HG02678 (cell line): Measurements from ENCODE around the gene FAM227A.
"Not testable (repeated sequence)": the region's sequence is repeated elsewhere in the genome, so short reads cannot be mapped to it uniquely, and the experiment has no call there.

Experiments
- ATAC-seq: cut with Tn5 transposase; IDR thresholded peaks from one replicate; pipeline ENCODE4 v1.9.1; 2021; ENCODE audit warnings: mild to moderate bottlenecking, moderate library complexity; ENCODE audit not compliant: unreplicated experiment

Gene FAM227A

DNA sequence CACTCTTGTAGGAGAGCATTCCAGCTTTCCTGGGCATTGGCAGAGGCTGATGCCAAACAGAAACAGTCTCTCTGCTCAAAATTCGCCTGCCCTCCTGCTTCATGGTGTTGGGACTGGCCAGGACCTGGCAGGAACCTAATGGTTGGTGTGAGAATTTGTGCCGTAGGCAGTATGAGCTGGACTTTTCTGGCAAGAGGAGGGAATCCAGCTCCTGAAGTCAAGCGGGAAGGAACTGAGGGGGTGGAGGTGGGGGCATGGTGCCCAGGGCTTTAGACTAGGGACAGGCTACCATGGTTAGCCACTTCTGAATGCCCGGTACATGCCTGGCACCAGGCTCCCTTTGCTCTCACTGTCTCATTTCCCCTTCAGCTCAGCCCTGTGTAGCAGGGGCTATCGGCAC is 18.7 kb upstream of the FAM227A start:
- no peak for ATAC-seq

DNA sequence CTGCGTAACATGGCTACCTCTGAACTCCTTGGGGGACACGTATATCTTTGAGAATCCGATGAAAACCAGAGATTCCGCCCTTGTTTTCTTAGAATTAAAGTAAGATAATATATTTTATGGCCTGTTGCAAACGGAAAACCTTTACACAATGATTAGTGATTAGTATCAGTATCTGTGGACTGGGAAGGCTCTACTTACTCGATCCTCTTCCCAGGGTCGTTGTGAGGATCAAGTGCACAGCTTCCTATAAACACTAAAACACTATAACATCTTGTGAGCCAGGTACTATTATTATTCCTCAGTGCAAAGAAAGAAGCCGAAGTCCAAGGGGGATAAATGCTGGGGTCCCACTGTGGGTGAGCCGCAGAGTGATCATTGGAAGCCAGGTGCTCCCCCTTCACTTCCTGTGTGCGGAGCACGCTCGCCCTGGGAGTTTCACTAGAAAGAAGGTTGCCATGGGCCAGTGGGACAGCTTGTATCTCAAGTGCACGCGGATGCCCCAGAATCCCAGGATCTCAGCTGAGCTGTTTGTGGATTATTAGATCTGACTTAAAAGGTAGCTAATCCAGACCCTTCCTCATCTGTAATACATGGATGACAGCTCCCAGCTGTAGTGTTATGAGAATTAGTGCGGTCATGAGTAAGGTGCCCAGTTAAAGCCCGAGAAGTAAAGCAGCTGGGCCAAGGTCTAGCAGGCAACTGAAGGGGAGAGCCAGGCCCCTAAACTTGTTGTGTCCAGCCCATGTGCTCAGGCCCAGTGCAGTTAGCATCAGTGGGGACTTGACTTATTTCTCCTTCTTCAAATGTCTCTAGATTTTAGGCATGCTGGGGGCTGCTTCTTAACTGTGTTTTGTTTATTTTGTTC is 1.1 kb upstream of the FAM227A start:
- ATAC-seq: peak; percentile 48

DNA sequence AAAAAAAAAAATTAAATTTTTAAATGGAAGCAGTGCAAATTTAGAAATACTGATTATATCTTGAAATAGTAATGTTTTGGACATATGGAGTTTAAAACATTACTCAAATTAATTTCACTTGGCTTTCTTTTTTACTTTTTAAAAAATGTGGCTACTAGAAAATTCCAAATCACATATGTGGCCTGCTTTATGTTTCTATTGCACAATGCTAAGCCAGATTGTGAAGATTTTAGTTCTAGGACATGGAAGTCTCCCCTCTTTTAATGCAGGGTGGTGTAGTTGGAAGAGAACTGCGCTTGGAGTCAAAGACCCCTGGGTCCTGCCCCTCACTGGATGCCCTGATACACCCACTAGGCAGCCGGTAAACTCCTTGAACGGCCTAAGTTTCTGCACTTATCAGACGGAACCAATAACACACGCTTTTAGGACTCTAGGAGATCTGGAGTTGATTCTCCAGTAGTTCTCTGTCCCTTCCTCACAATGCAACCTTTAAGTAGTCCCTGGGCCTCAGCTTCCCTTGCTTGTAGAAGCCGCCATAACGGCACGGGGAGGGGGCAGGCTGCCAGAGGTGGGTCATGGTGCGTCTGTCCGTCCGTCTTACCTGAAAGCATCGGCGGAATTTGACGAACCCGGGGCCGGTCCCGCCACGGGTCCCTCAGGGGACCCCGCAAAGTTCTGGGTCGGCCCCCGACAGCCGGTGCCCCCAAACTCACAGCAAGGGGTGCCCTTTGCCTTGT is 505 bp downstream of the FAM227A start:
- no peak for ATAC-seq

DNA sequence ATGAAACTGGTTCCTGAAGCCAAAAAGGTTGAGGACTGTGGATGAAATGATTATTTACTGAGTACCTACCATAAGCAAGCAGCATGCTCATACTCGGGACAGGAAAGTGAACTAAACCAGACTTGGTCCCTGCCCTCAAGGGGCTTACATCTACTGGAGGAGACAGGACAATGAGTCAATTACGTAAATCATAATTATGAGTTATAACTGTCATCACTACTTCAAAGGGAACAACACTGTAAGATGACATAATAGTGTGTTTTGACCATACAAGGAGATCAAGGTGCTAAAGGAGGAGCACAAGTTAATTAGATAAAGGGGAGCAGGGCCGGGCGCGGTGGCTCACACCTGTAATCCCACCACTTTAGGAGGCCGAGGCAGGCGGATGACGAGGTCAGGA is 2.5 kb downstream of the FAM227A start:
- no peak for ATAC-seq

DNA sequence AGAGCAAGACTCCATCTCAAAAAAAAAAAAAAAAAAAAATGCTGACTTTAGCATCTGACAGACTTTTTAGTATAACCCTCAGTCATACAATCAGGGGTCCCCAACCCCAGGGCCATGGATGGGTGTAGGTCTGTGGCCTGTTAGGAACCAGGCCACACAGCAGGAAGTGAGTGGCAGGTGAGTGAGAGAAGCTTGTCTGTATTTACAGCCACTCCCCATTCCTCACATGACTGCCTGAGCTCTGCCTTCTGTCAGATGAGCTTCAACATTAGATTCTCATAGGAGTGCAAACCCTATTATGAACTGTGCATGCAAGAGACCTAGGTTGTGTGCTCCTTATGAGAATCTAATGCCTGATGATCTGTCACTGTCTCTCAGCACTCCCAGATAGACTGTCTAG is 3.3 kb downstream of the FAM227A start:
- no peak for ATAC-seq

DNA sequence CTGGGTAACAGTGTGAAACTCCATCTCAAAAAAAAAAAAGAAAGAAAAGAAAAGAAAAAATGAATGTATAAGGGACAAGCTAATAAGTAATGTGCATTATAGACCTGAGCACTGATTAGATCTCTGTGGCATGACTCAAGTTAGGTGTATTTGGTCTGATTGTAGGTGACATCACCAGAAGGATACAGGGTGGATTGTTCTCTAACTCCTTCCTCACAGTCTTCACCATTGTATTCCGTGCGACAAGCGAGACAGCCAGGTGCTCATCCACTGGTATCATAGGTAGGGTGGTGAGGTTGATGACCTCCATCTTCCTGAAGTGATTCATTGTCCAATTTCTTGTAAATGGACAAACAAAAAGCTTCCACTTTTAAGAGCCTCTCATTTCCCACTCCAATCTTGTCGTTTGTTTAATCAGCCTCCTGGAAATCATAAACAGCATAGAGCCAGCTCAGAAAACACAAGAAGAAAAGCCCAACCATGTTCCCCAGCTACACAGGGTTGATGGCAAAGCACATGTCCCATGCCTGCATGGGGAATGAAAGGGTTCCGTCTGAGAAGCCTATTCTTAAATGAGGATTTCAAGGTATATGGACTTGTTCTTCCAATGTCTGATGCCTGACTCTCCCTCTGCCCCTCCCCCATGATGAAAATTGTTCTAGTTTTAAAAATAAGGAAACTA is 6.2 kb downstream of the FAM227A start:
- no peak for ATAC-seq

DNA sequence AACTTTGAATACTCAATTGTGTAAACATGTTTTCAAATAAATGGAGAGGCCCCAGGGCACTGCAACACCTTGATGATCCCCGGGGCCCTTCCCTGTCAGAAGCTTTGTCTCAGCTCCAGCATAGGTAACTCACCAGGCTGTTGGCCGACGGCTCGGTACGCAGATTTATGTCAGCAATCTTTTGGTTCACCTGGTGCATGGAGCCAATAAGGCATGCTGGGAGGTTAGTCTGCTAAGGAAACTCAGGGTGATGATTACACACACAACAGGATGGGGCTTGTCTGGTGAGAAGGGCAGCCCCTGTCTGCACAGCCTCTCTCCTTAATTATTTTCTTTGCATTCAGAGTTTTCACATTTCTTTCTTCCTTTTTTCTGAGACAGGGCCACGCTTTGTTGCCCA is 10.8 kb downstream of the FAM227A start:
- ATAC-seq: no peak

DNA sequence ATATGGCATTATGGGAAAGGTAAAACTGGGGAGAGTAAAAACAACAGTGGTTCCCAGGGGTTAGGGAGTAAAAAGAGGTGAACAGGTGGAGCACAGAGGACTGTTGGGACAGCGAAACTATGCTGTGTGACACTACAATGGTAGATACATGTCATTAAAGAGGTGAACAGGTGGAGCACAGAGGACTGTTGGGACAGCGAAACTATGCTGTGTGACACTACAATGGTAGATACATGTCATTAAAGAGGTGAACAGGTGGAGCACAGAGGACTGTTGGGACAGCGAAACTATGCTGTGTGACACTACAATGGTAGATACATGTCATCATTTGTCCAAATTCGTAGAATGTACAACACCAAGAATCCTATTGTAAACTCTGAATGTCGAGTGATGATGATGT is 11.9 kb downstream of the FAM227A start:
- ATAC-seq: not testable (repeated sequence)

DNA sequence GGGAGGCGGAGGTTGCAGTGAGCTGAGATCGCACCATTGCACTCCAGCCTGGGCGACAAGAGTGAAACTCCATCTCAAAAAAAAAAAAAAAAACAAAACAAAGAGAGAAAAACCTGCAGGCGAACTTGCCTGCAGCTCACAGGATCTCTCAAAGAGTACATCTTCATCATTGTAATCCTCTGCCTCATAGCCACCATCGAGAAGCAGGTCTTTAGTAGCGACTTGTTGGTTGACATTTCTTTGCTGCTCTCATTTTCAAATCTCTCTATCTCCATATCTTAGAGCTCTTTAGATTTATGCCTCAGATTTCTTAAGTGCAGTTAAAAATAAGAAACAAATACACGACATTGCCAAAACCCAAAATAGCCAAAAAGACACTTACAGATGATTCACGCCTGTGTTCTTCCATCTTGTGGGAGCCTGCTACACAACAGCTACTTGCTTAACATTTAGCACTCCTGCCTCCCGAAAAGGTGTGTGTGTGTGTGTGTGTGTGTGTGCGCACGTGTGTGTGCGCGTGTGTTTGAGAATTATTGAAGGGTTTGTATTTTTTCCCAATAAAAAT is 14.6 kb downstream of the FAM227A start:
- ATAC-seq: no peak

DNA sequence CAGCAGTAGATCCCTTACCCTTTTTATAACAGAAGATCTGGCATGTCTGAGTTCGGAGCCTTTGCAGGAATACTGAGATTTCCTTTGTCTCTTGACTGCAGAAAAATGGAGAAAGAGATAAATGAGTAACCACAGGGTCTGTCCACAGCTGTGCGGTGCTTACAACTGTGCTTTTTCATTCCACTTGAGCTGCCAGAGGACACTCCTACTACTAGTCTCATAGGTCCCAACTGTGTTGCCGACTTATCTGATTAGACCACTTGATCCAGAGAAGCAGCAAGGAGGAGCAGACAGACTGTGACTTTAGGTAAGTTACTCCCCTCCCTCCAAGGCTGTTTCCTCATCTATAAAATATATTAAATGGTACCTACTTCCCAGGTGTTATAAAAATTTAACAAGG is 17.5 kb downstream of the FAM227A start:
- no peak for ATAC-seq

DNA sequence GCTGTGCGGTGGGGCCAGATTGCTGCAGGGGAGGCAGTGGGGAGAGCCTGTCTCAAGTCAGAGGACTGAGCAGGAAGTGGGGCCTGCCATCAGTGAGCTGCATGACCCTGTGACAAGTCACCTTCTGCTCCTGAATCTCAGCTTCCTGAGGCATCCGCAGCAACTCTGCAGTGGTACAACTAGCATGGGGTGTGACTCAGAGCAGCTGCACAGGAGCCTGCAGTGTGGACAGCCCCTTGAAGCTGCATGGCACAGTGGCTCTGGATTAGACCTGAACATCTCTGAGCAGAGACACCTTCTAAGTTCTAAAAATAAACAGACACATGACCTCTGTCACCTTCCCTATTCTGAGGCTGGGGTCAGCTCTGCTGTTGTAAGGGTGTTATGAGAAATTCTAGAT is 18.0 kb downstream of the FAM227A start:
- no peak for ATAC-seq

DNA sequence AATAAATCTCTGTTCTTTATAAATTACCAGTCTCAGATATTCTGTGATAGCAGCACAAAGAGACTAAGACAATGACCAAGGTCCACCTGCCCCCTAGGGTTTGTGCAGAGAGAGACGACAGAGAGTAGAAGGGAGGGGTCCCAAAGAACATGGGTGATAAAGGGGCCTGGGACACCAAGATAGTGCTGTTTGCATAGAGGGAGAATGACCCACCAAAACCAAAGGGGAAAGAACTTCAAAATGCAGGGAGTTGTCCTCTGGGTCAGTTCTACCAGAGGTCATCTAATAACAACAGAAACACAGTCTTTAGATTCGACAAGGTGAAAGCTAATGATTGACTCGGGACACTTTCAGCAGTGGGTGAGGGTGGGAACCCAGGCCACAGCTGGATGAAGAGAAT is 23.7 kb downstream of the FAM227A start:
- no peak for ATAC-seq

DNA sequence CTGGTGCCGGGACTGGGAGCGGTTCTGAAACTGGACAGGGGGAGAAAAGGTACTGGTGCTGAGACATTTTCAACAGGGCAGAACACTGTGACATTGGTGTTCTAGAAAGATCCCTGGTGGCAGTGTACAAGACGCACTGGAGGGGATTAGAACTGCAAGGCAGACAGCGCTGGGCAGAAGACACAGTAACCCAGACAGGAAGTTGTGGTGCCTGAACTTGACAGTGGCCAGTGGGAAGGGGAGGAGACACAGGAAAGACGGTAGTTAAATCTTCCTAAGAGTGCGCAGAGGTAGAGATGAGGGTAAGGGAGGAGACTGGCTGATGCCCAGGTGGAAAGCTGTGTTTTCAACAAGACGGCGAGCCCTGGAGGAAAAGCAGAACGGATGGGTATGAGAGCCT is 24.5 kb downstream of the FAM227A start:
- no peak for ATAC-seq

DNA sequence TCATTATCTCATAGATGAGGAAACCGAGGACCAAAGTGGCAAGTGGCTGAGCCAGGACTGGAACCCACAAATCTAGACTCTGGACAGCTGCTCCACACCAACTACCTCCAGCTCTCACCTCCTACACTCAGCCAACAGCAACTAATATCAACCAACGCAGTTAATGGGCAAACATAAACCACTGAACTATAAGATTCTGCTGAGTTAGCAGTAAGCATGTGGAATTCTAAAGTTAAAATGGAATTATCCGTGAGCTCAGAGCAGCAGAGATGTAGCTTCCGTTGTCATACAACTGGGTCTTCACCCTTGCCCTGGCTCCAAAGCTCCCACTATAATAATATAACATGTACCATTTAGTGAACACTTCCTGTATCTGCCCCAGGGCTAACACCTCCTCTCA is 27.1 kb downstream of the FAM227A start:
- ATAC-seq: no peak

DNA sequence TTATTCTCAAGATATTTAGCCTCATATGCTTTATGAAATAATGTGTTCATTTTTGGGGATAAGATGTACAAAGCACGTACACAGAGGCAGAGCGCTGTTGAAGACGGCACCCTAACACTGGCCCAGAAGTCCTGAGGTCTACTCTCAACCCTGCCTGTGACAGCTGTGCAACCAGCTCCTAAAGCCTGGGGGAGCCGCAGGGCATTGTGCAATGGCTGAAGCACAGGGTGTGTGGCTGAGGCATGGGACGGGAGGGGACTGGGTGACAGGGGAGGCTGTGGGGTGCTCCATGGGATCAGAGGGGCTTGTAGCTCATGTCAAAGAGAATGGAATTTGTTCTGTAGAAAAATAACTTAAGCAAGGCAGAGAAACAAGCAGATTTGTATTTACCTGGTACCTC is 27.7 kb downstream of the FAM227A start:
- ATAC-seq: no peak

DNA sequence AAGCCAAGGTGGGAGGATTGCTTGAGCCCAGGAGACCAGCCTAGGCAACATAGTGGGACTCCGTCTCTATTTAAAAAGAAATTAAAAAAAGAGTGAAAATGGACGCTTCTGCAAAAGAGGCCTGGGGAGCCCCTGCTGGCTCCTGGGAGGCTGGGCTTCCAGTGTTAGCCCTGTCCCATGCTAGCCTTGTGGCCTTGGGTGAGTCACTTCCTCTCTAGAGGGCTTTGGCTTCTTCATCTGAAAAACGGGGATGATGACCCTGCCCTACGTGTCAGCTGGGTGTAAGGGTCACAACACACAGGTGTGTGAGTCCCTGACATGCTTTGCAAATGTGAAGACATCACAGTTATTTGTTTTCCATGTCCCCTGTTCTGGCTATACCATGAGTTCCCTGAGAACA is 32.8 kb downstream of the FAM227A start:
- ATAC-seq: no peak

DNA sequence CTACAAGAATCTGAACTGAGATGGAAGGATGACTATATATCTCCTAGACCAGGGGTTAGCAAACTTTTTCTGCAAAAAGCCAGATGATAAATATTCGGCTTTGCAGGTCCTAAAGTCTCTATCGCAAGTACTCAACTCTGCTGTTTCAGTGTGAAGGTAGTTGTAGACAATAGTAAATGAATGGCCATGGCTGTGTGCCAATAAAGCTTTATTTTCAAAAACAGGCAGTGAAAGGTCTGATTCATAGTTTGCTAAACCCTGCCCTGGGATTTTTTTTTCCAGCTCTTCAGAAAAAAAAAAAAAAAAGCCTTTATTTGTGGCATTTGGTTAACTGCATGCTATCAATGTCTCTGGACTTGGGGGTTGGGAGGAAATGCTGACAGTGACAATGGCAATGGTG is 37.5 kb downstream of the FAM227A start:
- no peak for ATAC-seq

DNA sequence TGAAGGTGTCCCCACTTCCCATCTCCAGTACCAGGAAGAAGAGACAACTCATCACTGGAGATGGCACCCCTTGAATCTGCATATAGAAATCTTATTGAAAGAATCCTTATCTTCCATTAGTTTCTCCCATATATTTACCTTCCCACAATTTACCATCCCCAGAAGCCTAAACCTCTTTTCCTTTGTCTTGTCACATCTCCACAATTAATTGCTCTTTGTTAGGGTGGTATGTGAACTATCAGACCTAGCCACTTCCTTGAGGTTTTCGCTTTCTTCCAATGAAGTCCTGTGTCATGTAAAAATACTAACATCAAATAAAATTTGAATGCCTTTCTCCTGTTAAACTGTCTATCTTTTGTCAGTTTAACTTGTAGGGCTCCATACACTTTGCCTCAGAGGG is 37.9 kb downstream of the FAM227A start:
- no peak for ATAC-seq

DNA sequence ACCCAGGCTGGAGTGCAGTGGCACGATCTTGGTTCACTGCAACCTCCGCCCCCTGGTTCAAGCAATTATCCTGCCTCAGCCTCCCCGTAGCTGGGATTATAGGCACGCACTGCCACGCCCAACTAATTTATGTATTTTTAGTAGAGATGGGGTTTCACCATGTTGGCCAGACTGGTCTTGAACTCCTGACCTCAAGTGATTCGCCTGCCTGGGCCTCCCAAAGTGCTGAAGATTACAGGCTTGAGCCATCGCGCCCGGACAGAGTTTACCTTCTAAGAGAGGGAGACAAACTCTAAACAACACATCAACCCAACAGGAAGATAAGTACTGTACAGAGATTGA is 41.2 kb downstream of the FAM227A start:
- ATAC-seq: not testable (repeated sequence)

DNA sequence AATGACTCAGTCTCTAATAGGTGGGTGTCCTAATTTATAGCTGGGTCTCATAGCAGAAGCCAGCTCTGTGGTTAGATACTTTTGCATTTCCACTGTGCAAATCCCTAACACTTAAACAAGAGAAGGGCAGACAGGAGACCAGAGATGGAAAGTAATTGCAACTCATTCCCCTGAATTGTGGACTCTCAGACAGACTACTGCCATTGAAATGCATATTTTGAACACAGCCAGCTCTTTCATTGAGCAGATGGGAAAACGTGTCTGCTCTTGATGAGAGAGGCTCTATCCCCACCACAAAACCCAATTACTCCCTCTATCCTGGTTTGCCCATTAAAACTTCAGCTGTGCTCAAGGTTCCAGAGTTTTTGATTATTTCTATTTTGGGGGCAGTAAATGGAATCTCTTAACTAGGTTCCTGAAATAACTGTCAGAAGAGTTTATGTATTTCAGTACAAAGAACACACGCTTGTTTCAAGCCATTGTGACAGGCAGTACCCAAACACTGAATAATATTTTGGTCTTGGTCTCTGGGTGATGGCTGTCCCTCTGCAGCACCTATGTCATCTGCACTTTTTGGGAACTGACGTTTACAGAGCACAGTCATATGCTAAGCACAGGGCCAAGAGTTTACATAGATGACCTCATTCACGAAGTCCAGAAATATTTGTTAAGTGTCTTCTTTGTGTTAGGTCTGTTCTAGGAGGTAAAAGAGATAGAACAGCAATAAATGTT is 41.7 kb downstream of the FAM227A start:
- no peak for ATAC-seq

DNA sequence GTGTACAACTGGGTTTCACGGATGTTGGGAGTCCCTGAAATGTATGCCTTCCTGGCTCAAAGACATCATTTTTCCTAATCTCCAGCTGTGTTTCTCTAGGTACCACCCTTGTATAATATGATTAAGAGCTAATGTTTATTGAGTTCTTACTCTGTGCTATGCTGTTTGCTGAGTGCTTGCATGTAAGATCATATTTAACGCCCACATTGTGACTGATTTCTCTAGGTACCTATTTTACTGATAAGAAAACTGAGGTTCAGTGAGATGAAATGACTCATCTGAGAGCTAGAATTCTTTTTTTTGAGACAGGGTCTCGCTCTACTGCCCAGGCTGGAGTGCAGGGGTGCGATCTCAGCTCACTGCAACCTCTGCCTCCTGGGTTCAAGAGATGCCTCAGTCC is 42.6 kb downstream of the FAM227A start:
- ATAC-seq: no peak
